ENCODE data around the gene ENTPD2.

Gene ENTPD2

GRCh38 chr9:137053944-137054931 is at the start of gene ENTPD2:
Gene ENTPD2, minus strand, starts transcription at chr9:137054061. Its CDS starts 64 bp downstream, at chr9:137053997.
- Histone ChIP-seq H3K9ac (ENCODE audit: low read length in 2 of 2) (no peak within 1 kb of the TSS), H3K4me1 (ENCODE audit: control insufficient read depth, insufficient read depth, low read length) (peaks cover 37% of the 10 kb centered on the region), H3K36me3 (ENCODE audit: control insufficient read depth in 2 of 2, insufficient read depth in 2 of 2, low read length in 2 of 2) (no peaks in the 10 kb centered on the region), H3K4me3 (ENCODE audit: low read length in 2 of 2) (peak within 1 kb of the TSS in 1 of 2 donors; percentile 40), H3K27ac (ENCODE audit: low read length) (no peak within 1 kb of the TSS), H3K27me3 (ENCODE audit: control insufficient read depth in 1 of 2, insufficient read depth in 2 of 2, low read length in 2 of 2) (peaks cover 29 to 44% of the 10 kb centered on the region in 2 donors), H3K9me3 (ENCODE audit: control insufficient read depth in 2 of 2, low read length in 2 of 2) (no peaks in the 10 kb centered on the region)

GRCh38 chr9:137103206-137103999 is 49.5 kb upstream of the ENTPD2 start:
- Histone ChIP-seq H3K27ac (ENCODE audit: low read length) (no peak overlapping the region), H3K4me1 (ENCODE audit: control insufficient read depth, insufficient read depth, low read length) (no peaks in the 10 kb centered on the region), H3K9me3 (ENCODE audit: control insufficient read depth in 2 of 2, low read length in 2 of 2) (no peaks in the 10 kb centered on the region), H3K9ac (ENCODE audit: low read length in 2 of 2) (no peak overlapping the region), H3K4me3 (ENCODE audit: low read length in 2 of 2) (no peak overlapping the region), H3K27me3 (ENCODE audit: control insufficient read depth in 1 of 2, insufficient read depth in 2 of 2, low read length in 2 of 2) (no peaks in the 10 kb centered on the region), H3K36me3 (ENCODE audit: control insufficient read depth in 2 of 2, insufficient read depth in 2 of 2, low read length in 2 of 2) (peaks cover 53 to 59% of the 10 kb centered on the region in 2 donors)

- Histone ChIP-seq H3K9me3 (ENCODE audit: control insufficient read depth in 2 of 2, low read length in 2 of 2) (no peaks in the 10 kb centered on the region), H3K4me1 (ENCODE audit: control insufficient read depth, insufficient read depth, low read length) (no peaks in the 10 kb centered on the region), H3K9ac (ENCODE audit: low read length in 2 of 2) (no peak overlapping the region), H3K36me3 (ENCODE audit: control insufficient read depth in 2 of 2, insufficient read depth in 2 of 2, low read length in 2 of 2) (peaks cover 59 to 61% of the 10 kb centered on the region in 2 donors), H3K27ac (ENCODE audit: low read length) (no peak overlapping the region), H3K4me3 (ENCODE audit: low read length in 2 of 2) (no peak overlapping the region), H3K27me3 (ENCODE audit: control insufficient read depth in 1 of 2, insufficient read depth in 2 of 2, low read length in 2 of 2) (no peaks in the 10 kb centered on the region)
Observed at GRCh38 chr9:137099231-137099630, 45.4 kb upstream of the ENTPD2 start.

- Histone ChIP-seq H3K4me1 (ENCODE audit: control insufficient read depth, insufficient read depth, low read length) (no peaks in the 10 kb centered on the region), H3K9ac (ENCODE audit: low read length in 2 of 2) (no peak overlapping the region), H3K36me3 (ENCODE audit: control insufficient read depth in 2 of 2, insufficient read depth in 2 of 2, low read length in 2 of 2) (peaks cover 48 to 49% of the 10 kb centered on the region in 2 donors), H3K27ac (ENCODE audit: low read length) (no peak overlapping the region), H3K9me3 (ENCODE audit: control insufficient read depth in 2 of 2, low read length in 2 of 2) (no peaks in the 10 kb centered on the region), H3K4me3 (ENCODE audit: low read length in 2 of 2) (no peak overlapping the region), H3K27me3 (ENCODE audit: control insufficient read depth in 1 of 2, insufficient read depth in 2 of 2, low read length in 2 of 2) (no peaks in the 10 kb centered on the region)
Observed at GRCh38 chr9:137097761-137098462, 44.1 kb upstream of the ENTPD2 start.

GRCh38 chr9:137096785-137097546 is 43.1 kb upstream of the ENTPD2 start:
- Histone ChIP-seq H3K27me3 (ENCODE audit: control insufficient read depth in 1 of 2, insufficient read depth in 2 of 2, low read length in 2 of 2) (no peaks in the 10 kb centered on the region), H3K9me3 (ENCODE audit: control insufficient read depth in 2 of 2, low read length in 2 of 2) (no peaks in the 10 kb centered on the region), H3K4me3 (ENCODE audit: low read length in 2 of 2) (no peak overlapping the region), H3K36me3 (ENCODE audit: control insufficient read depth in 2 of 2, insufficient read depth in 2 of 2, low read length in 2 of 2) (peaks cover 38 to 43% of the 10 kb centered on the region in 2 donors), H3K4me1 (ENCODE audit: control insufficient read depth, insufficient read depth, low read length) (no peaks in the 10 kb centered on the region), H3K27ac (ENCODE audit: low read length) (no peak overlapping the region), H3K9ac (ENCODE audit: low read length in 2 of 2) (no peak overlapping the region)

- Histone ChIP-seq H3K9me3 (ENCODE audit: control insufficient read depth in 2 of 2, low read length in 2 of 2) (no peaks in the 10 kb centered on the region), H3K36me3 (ENCODE audit: control insufficient read depth in 2 of 2, insufficient read depth in 2 of 2, low read length in 2 of 2) (peaks cover 30 to 36% of the 10 kb centered on the region in 2 donors), H3K4me3 (ENCODE audit: low read length in 2 of 2) (no peak overlapping the region), H3K27me3 (ENCODE audit: control insufficient read depth in 1 of 2, insufficient read depth in 2 of 2, low read length in 2 of 2) (no peaks in the 10 kb centered on the region), H3K27ac (ENCODE audit: low read length) (no peak overlapping the region), H3K9ac (ENCODE audit: low read length in 2 of 2) (no peak overlapping the region), H3K4me1 (ENCODE audit: control insufficient read depth, insufficient read depth, low read length) (no peaks in the 10 kb centered on the region)
Observed at GRCh38 chr9:137095664-137096517, 42.0 kb upstream of the ENTPD2 start.

- H3K36me3 ChIP-seq (ENCODE audit: control insufficient read depth in 2 of 2, insufficient read depth in 2 of 2, low read length in 2 of 2), result peaks cover 4 to 12% of the 10 kb centered on the region in 2 donors
- no peaks in the 10 kb centered on the region for H3K9me3 ChIP-seq (ENCODE audit: control insufficient read depth in 2 of 2, low read length in 2 of 2)
- H3K27ac ChIP-seq (ENCODE audit: low read length), result no peak overlapping the region
- H3K4me1 ChIP-seq (ENCODE audit: control insufficient read depth, insufficient read depth, low read length), result peaks cover 14% of the 10 kb centered on the region
- H3K27me3 ChIP-seq (ENCODE audit: control insufficient read depth in 1 of 2, insufficient read depth in 2 of 2, low read length in 2 of 2), result no peaks in the 10 kb centered on the region
- H3K9ac ChIP-seq (ENCODE audit: low read length in 2 of 2), result no peak overlapping the region
- no peak overlapping the region for H3K4me3 ChIP-seq (ENCODE audit: low read length in 2 of 2)
Observed at GRCh38 chr9:137089232-137089947, 35.5 kb upstream of the ENTPD2 start.

GRCh38 chr9:137088121-137088520 is 34.3 kb upstream of the ENTPD2 start:
- Histone ChIP-seq H3K36me3 (ENCODE audit: control insufficient read depth in 2 of 2, insufficient read depth in 2 of 2, low read length in 2 of 2) (peaks cover 4 to 12% of the 10 kb centered on the region in 2 donors), H3K27me3 (ENCODE audit: control insufficient read depth in 1 of 2, insufficient read depth in 2 of 2, low read length in 2 of 2) (no peaks in the 10 kb centered on the region), H3K9me3 (ENCODE audit: control insufficient read depth in 2 of 2, low read length in 2 of 2) (no peaks in the 10 kb centered on the region), H3K9ac (ENCODE audit: low read length in 2 of 2) (no peak overlapping the region), H3K4me3 (ENCODE audit: low read length in 2 of 2) (peak overlapping the region in 1 of 2 donors; percentile 82), H3K27ac (ENCODE audit: low read length) (no peak overlapping the region), H3K4me1 (ENCODE audit: control insufficient read depth, insufficient read depth, low read length) (peaks cover 19% of the 10 kb centered on the region)

- no peaks in the 10 kb centered on the region for H3K9me3 ChIP-seq (ENCODE audit: control insufficient read depth in 2 of 2, low read length in 2 of 2)
- H3K4me1 ChIP-seq (ENCODE audit: control insufficient read depth, insufficient read depth, low read length), result peaks cover 19% of the 10 kb centered on the region
- H3K27ac ChIP-seq (ENCODE audit: low read length), result peak overlapping the region; percentile 82
- peak overlapping the region; percentile 82 for H3K4me3 ChIP-seq (ENCODE audit: low read length in 2 of 2)
- peak overlapping the region; percentile 68 to 75 for H3K9ac ChIP-seq (ENCODE audit: low read length in 2 of 2)
- peaks cover 4 to 9% of the 10 kb centered on the region in 2 donors for H3K36me3 ChIP-seq (ENCODE audit: control insufficient read depth in 2 of 2, insufficient read depth in 2 of 2, low read length in 2 of 2)
- no peaks in the 10 kb centered on the region for H3K27me3 ChIP-seq (ENCODE audit: control insufficient read depth in 1 of 2, insufficient read depth in 2 of 2, low read length in 2 of 2)
Observed at GRCh38 chr9:137087409-137087925, 33.6 kb upstream of the ENTPD2 start.
